Measurements from ENCODE around the gene SNAPC1. TPM values are rescaled to one million over a fixed set of nuclear protein-coding genes. Genes with fewer than 3 reads are reported as not detected.

Gene SNAPC1
- total and polyA plus RNA-seq, 2 donors from 2014 or later, result 4.4 to 7.2 TPM

DNA sequence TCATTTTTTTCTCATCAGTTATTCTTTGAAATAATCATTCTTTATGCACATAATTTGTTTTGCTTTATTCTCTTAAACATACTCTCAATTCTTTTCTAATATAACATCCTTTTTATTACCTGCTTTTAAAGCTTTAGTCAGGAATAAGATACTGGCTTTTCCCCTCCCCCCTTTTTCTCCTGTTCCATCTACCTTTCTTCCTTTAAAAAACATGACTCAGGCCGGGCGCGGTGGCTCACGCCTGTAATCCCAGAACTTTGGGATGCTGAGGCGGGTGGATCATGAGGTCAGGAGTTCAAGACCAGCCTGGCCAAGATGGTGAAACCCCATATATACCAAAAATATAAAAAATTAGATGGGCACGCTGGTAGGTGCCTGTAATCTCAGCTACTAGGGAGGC, 41.5 kb upstream of the SNAPC1 start:
- no peaks in the 10 kb centered on the region for H3K27me3 ChIP-seq (ENCODE audit: control insufficient read depth, insufficient read depth, low read length)
- H3K4me1 ChIP-seq (ENCODE audit: control insufficient read depth in 2 of 3, insufficient read depth in 2 of 3, low read depth in 1 of 3, low read length in 3 of 3), result peaks cover 0 to 23% (median 7%) of the 10 kb centered on the region in 3 donors
- no peaks in the 10 kb centered on the region for H3K9me3 ChIP-seq (ENCODE audit: control insufficient read depth in 2 of 3, insufficient read depth in 1 of 3, low read length in 3 of 3)
- H3K4me3 ChIP-seq (ENCODE audit: low read length in 3 of 3), result no peak overlapping the region
- H3K9ac ChIP-seq (ENCODE audit: low read length in 3 of 3), result no peak overlapping the region
- intact Hi-C loops (cut with DNase I), result no loop called here
- FAIRE-seq (no peak), DNase-seq (no peak)
- H3K36me3 ChIP-seq (ENCODE audit: control insufficient read depth in 2 of 3, insufficient read depth in 3 of 3, low read length in 3 of 3), result peaks cover 5 to 9% (median 7%) of the 10 kb centered on the region in 3 donors
- no peak overlapping the region for H3K27ac ChIP-seq (ENCODE audit: low read depth in 2 of 2, low read length in 2 of 2)
- no peak for TF ChIP-seq CTCF (IDR thresholded peaks at IDR 0.05; ENCODE audit: borderline replicate concordance, extremely low read depth, insufficient read depth)

DNA sequence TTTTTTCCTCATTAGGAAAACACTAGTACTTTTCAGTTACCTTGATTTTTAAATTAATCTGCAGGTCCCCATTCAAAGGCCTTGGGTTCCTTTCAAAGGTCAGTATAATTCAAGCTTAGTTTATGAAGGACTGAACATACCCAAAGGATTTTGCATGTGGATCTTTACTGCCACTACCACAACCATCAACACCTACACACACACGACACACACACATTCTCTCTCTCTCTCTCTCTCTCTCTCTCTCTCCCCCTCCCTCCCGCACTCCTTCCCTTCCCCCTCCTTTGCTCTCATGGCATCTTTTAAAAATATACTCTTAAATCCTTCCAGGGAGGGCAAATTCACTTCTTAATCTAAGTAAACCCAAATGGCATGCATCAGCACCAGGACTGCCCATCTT, 38.1 kb upstream of the SNAPC1 start:
- Histone ChIP-seq H3K36me3 (ENCODE audit: control insufficient read depth in 2 of 3, insufficient read depth in 3 of 3, low read length in 3 of 3) (peaks cover 13 to 31% (median 29%) of the 10 kb centered on the region in 3 donors), H3K9ac (ENCODE audit: low read length in 3 of 3) (no peak overlapping the region), H3K27ac (ENCODE audit: low read depth in 2 of 2, low read length in 2 of 2) (no peak overlapping the region), H3K27me3 (ENCODE audit: control insufficient read depth, insufficient read depth, low read length) (no peaks in the 10 kb centered on the region), H3K9me3 (ENCODE audit: control insufficient read depth in 2 of 3, insufficient read depth in 1 of 3, low read length in 3 of 3) (no peaks in the 10 kb centered on the region), H3K4me3 (ENCODE audit: low read length in 3 of 3) (no peak overlapping the region), H3K4me1 (ENCODE audit: control insufficient read depth in 2 of 3, insufficient read depth in 2 of 3, low read depth in 1 of 3, low read length in 3 of 3) (peaks cover 0 to 10% (median 3%) of the 10 kb centered on the region in 3 donors)
- FAIRE-seq, result no peak
- intact Hi-C loops (cut with DNase I), result no loop called here
- no peak for TF ChIP-seq CTCF (IDR thresholded peaks at IDR 0.05; ENCODE audit: borderline replicate concordance, extremely low read depth, insufficient read depth)
- DNase-seq, result no peak

- H3K9ac ChIP-seq (ENCODE audit: low read length in 3 of 3), result no peak overlapping the region
- H3K27ac ChIP-seq (ENCODE audit: low read depth in 2 of 2, low read length in 2 of 2), result no peak overlapping the region
- intact Hi-C loops (cut with DNase I), result no loop called here
These were observed 35.2 kb upstream of the SNAPC1 start for GRCh38 chr14:61726778-61727658.

More at GRCh38 chr14:61726778-61727658, 35.2 kb upstream of the SNAPC1 start:
- Histone ChIP-seq H3K9me3 (ENCODE audit: control insufficient read depth in 2 of 3, insufficient read depth in 1 of 3, low read length in 3 of 3) (no peaks in the 10 kb centered on the region), H3K27me3 (ENCODE audit: control insufficient read depth, insufficient read depth, low read length) (no peaks in the 10 kb centered on the region), H3K36me3 (ENCODE audit: control insufficient read depth in 2 of 3, insufficient read depth in 3 of 3, low read length in 3 of 3) (peaks cover 9 to 36% (median 34%) of the 10 kb centered on the region in 3 donors), H3K4me1 (ENCODE audit: control insufficient read depth in 2 of 3, insufficient read depth in 2 of 3, low read depth in 1 of 3, low read length in 3 of 3) (peaks cover 0 to 4% (median 0%) of the 10 kb centered on the region in 3 donors), H3K4me3 (ENCODE audit: low read length in 3 of 3) (no peak overlapping the region)
- no peak for DNase-seq
- FAIRE-seq, result no peak
- no peak for TF ChIP-seq CTCF (IDR thresholded peaks at IDR 0.05; ENCODE audit: borderline replicate concordance, extremely low read depth, insufficient read depth)
